B cell (primary cell): ENCODE data around the gene CETN2.

Experiments used
- CTCF ChIP-seq: fragments of 200-600 bp; IDR thresholded peaks from one replicate; pipeline ENCODE4 v1.8.0; 2022; ENCODE audit warnings: antibody characterized with exemption, mild to moderate bottlenecking
- EZH2 ChIP-seq: IDR thresholded peaks from 2 replicates; pipeline ENCODE4 v1.6.1; 2012; ENCODE audit warnings: borderline replicate concordance, low read depth, mild to moderate bottlenecking, moderate library complexity, low read length; ENCODE audit not compliant: insufficient read depth, poor library complexity, severe bottlenecking

GRCh38 chrX:152817078-152817764 is 13.3 kb downstream of the CETN2 start:
- TF ChIP-seq CTCF (no peak), EZH2 (no peak)
